Astrocyte (in vitro differentiated cells and primary cell): Measurements from ENCODE around the gene ALPG. TPM values are rescaled to one million over a fixed set of nuclear protein-coding genes. Genes with fewer than 3 reads are reported as not detected.

Experiments used
- DNase-seq: peaks from one replicate; pipeline ENCODE4 v3.0.0-alpha.2; 2010; ENCODE audit warnings: low read depth
- FAIRE-seq: peaks from 2 replicates; lab custom pipeline; 2011; peaks lifted over from hg19 to GRCh38; lab: Jason Lieb, UNC
- H2AFZ ChIP-seq: 2 replicates; pipeline ENCODE4 v1.6.0; 2012; ENCODE audit warnings: low read depth, low read length, inconsistent platforms
- H3K27ac ChIP-seq: 2 replicates; pipeline ENCODE4 v1.5.1; 2011; ENCODE audit warnings: low read depth, low read length, inconsistent platforms
- H3K27me3 ChIP-seq: 2 replicates; pipeline ENCODE4 v1.6.0; 2011; ENCODE audit warnings: low read length, inconsistent platforms; ENCODE audit not compliant: insufficient read depth
- H3K36me3 ChIP-seq: 2 replicates; pipeline ENCODE4 v1.5.1; 2011; ENCODE audit warnings: low read length, inconsistent platforms; ENCODE audit not compliant: insufficient read depth
- H3K4me1 ChIP-seq: 2 replicates; pipeline ENCODE4 v1.5.1; 2011; ENCODE audit warnings: low read length, inconsistent platforms; ENCODE audit not compliant: insufficient read depth
- H3K4me2 ChIP-seq: 2 replicates; pipeline ENCODE4 v1.6.0; 2012; ENCODE audit warnings: low read length, inconsistent platforms
- H3K4me3 ChIP-seq: 2 replicates; pipeline ENCODE4 v1.5.1; 2011; ENCODE audit warnings: low read depth, mild to moderate bottlenecking, low read length, inconsistent platforms; ENCODE audit not compliant: insufficient read depth
- H3K79me2 ChIP-seq: 2 replicates; pipeline ENCODE4 v1.6.0; 2012; ENCODE audit warnings: mild to moderate bottlenecking, low read length, inconsistent platforms; ENCODE audit not compliant: insufficient read depth
- H3K9ac ChIP-seq: 2 replicates; pipeline ENCODE4 v1.6.0; 2012; ENCODE audit warnings: mild to moderate bottlenecking, low read length, inconsistent platforms
- H3K9me3 ChIP-seq: 2 replicates; pipeline ENCODE4 v1.5.1; 2012; ENCODE audit warnings: low read depth, mild to moderate bottlenecking, low read length, inconsistent platforms; ENCODE audit not compliant: insufficient read depth
- H4K20me1 ChIP-seq: 2 replicates; pipeline ENCODE4 v1.6.0; 2012; ENCODE audit warnings: low read length, inconsistent platforms; ENCODE audit not compliant: insufficient read depth
- H3K27ac Mint-ChIP-seq: one replicate; pipeline ENCODE4 v1.8.0; 2021; ENCODE audit warnings: mild to moderate bottlenecking, mixed read lengths; ENCODE audit not compliant: unreplicated experiment
- H3K27me3 Mint-ChIP-seq: one replicate; pipeline ENCODE4 v1.8.0; 2021; ENCODE audit warnings: low read depth, mixed read lengths; ENCODE audit not compliant: unreplicated experiment
- H3K36me3 Mint-ChIP-seq: one replicate; pipeline ENCODE4 v1.8.0; 2021; ENCODE audit warnings: low read depth, mixed read lengths; ENCODE audit not compliant: unreplicated experiment
- H3K4me1 Mint-ChIP-seq: one replicate; pipeline ENCODE4 v1.8.0; 2021; ENCODE audit warnings: low read depth, mixed read lengths; ENCODE audit not compliant: unreplicated experiment
- H3K4me3 Mint-ChIP-seq: one replicate; pipeline ENCODE4 v1.8.0; 2021; ENCODE audit warnings: mild to moderate bottlenecking, moderate library complexity, mixed read lengths; ENCODE audit not compliant: unreplicated experiment
- H3K9me3 Mint-ChIP-seq: one replicate; pipeline ENCODE4 v1.8.0; 2021; ENCODE audit warnings: mild to moderate bottlenecking, mixed read lengths; ENCODE audit not compliant: unreplicated experiment
- EZH2 ChIP-seq: IDR thresholded peaks from 2 replicates; pipeline ENCODE4 v1.6.1; 2012; ENCODE audit warnings: mild to moderate bottlenecking, low read length, inconsistent platforms; ENCODE audit not compliant: insufficient read depth
- total RNA-seq: library from RNA; stranded (reverse); gene quantifications from 2 replicates; pipeline ENCODE4 v1.2.1, GENCODE V29; 2021
- TF ChIP-seq, protein P1 (sequence below): IDR thresholded peaks from 2 replicates; pipeline ENCODE4 v1.5.1; 2011; ENCODE audit warnings: low read depth, mild to moderate bottlenecking, inconsistent platforms, low read length, moderate library complexity; ENCODE audit not compliant: insufficient read depth

Gene ALPG
- total RNA-seq, 1 donor from 2014 or later: 0.27 TPM

DNA sequence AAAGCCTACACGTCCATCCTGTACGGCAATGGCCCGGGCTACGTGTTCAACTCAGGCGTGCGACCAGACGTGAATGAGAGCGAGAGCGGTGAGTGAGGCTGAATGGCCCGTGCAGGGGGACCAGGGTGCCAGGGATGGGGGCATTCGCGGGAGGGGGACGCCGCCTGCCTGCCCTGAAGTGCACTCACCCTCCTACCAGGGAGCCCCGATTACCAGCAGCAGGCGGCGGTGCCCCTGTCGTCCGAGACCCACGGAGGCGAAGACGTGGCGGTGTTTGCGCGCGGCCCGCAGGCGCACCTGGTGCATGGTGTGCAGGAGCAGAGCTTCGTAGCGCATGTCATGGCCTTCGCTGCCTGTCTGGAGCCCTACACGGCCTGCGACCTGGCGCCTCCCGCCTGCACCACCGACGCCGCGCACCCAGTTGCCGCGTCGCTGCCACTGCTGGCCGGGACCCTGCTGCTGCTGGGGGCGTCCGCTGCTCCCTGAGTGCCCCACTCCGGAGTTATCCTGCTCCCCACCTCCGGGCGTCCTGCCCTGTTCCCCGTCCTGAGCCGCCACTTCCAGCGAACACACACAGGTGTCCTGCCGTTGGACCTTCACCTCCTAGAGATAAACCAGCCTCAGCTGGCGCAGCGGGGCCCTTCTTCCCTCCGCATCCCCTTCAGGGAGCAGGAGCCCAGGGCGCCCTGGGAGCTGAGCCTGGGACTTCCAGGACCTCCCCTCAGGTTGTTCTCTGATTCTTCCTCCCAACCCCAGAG lies 52.2 kb downstream of the ALPG start:
- Histone ChIP-seq H3K9me3 (no peaks in the 10 kb centered on the region), H3K4me2 (no peak overlapping the region), H3K36me3 (no peaks in the 10 kb centered on the region), H3K27me3 (peaks cover 28% of the 10 kb centered on the region), H4K20me1 (no peaks in the 10 kb centered on the region), H3K79me2 (no peaks in the 10 kb centered on the region), H3K9ac (no peak overlapping the region), H3K27ac (no peak overlapping the region), H3K4me1 (peaks cover 7% of the 10 kb centered on the region), H3K4me3 (no peak overlapping the region), H2AFZ (no peak overlapping the region)
- no peak overlapping the region for H3K4me3 Mint-ChIP-seq
- peaks cover 59% of the 10 kb centered on the region for H3K27me3 Mint-ChIP-seq
- FAIRE-seq: no peak
- peaks cover 5% of the 10 kb centered on the region for H3K9me3 Mint-ChIP-seq
- no peaks in the 10 kb centered on the region for H3K36me3 Mint-ChIP-seq
- H3K27ac Mint-ChIP-seq: no peak overlapping the region
- no peak for DNase-seq
- TF ChIP-seq EZH2: no peak
- TF ChIP-seq, protein P1, sequence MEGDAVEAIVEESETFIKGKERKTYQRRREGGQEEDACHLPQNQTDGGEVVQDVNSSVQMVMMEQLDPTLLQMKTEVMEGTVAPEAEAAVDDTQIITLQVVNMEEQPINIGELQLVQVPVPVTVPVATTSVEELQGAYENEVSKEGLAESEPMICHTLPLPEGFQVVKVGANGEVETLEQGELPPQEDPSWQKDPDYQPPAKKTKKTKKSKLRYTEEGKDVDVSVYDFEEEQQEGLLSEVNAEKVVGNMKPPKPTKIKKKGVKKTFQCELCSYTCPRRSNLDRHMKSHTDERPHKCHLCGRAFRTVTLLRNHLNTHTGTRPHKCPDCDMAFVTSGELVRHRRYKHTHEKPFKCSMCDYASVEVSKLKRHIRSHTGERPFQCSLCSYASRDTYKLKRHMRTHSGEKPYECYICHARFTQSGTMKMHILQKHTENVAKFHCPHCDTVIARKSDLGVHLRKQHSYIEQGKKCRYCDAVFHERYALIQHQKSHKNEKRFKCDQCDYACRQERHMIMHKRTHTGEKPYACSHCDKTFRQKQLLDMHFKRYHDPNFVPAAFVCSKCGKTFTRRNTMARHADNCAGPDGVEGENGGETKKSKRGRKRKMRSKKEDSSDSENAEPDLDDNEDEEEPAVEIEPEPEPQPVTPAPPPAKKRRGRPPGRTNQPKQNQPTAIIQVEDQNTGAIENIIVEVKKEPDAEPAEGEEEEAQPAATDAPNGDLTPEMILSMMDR: no peak
- H3K4me1 Mint-ChIP-seq: no peaks in the 10 kb centered on the region

- Histone ChIP-seq H3K9me3 (no peaks in the 10 kb centered on the region), H2AFZ (no peak overlapping the region), H3K4me2 (no peak overlapping the region), H3K4me1 (peaks cover 7% of the 10 kb centered on the region), H3K36me3 (no peaks in the 10 kb centered on the region), H4K20me1 (no peaks in the 10 kb centered on the region), H3K79me2 (no peaks in the 10 kb centered on the region), H3K4me3 (no peak overlapping the region), H3K27me3 (peaks cover 34% of the 10 kb centered on the region), H3K9ac (no peak overlapping the region), H3K27ac (no peak overlapping the region)
- peaks cover 5% of the 10 kb centered on the region for H3K9me3 Mint-ChIP-seq
- no peak overlapping the region for H3K27ac Mint-ChIP-seq
- no peak for FAIRE-seq
- H3K36me3 Mint-ChIP-seq: no peaks in the 10 kb centered on the region
- TF ChIP-seq EZH2: no peak
- TF ChIP-seq, protein P1: no peak
- no peak overlapping the region for H3K4me3 Mint-ChIP-seq
- no peak for DNase-seq
- H3K27me3 Mint-ChIP-seq: peaks cover 56% of the 10 kb centered on the region
- no peaks in the 10 kb centered on the region for H3K4me1 Mint-ChIP-seq
These were observed 52.9 kb downstream of the ALPG start for GRCh38 chr2:232459419-232460035.

DNA sequence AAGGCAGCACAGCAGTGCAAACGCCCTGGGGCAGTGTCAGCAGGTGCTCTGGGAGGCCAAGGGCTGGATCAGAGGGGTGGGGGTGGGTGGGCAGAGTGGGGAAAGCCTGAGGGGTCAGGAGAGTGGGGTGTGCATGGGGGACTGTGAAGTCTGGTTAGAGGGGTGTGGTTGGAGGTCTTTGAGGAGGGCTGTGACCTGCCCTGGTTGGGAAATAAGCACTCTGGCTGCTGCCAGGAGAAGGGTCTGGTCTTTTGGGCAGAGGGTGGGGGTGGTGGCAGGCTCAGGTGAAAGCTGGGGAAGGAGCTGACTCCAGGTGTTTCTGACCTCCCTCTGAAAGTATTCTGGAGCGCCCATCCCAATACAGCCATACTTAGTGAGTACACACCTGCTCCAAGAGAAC lies 53.5 kb downstream of the ALPG start:
- H3K27ac Mint-ChIP-seq: no peak overlapping the region
- H3K9me3 ChIP-seq: no peaks in the 10 kb centered on the region
- no peak overlapping the region for H3K27ac ChIP-seq
- DNase-seq (no peak), FAIRE-seq (no peak)
- H3K79me2 ChIP-seq: no peaks in the 10 kb centered on the region
- no peaks in the 10 kb centered on the region for H3K36me3 ChIP-seq
- no peak overlapping the region for H3K4me3 Mint-ChIP-seq
- no peaks in the 10 kb centered on the region for H4K20me1 ChIP-seq
- peaks cover 30% of the 10 kb centered on the region for H3K27me3 ChIP-seq
- no peak overlapping the region for H3K4me2 ChIP-seq
- H3K9me3 Mint-ChIP-seq: peaks cover 2% of the 10 kb centered on the region
- no peak overlapping the region for H2AFZ ChIP-seq
- H3K9ac ChIP-seq: no peak overlapping the region
- H3K4me1 ChIP-seq: peaks cover 7% of the 10 kb centered on the region
- H3K27me3 Mint-ChIP-seq: peaks cover 54% of the 10 kb centered on the region
- no peak overlapping the region for H3K4me3 ChIP-seq
- no peaks in the 10 kb centered on the region for H3K36me3 Mint-ChIP-seq
- no peak for TF ChIP-seq EZH2
- TF ChIP-seq, protein P1: no peak
- H3K4me1 Mint-ChIP-seq: no peaks in the 10 kb centered on the region
